Right lobe of liver (tissue), 6 donors: Measurements from ENCODE around the gene BRD1. TPM values are rescaled to one million over a fixed set of nuclear protein-coding genes. Genes with fewer than 3 reads are reported as not detected.

Source experiments
- ATAC-seq, 4 donors: fragments of 200-7000 bp; cut with Tn5 transposase; one replicate each; pipeline ENCODE4 v1.9.1; 2020; ENCODE audit warnings: mild to moderate bottlenecking in 4 of 4, moderate library complexity in 4 of 4
- DNase-seq, 3 donors: peaks; one replicate each; pipeline ENCODE4 v3.0.0-alpha.2; 2020
- H3K27ac ChIP-seq, 3 donors: fragments of 200-600 bp; one replicate each; pipeline ENCODE4 v1.8.0; 2022
- H3K27me3 ChIP-seq, 2 donors: fragments of 200-600 bp; one replicate each; pipeline ENCODE4 v1.8.0; 2022
- H3K36me3 ChIP-seq, 4 donors: fragments of 200-600 bp; sonication (generic) in 1 of 4; one replicate each; pipeline versions ENCODE4 v1.5.1 to v1.8.0; 2017 to 2022; ENCODE audit warnings: control low read depth in 1 of 4
- H3K4me1 ChIP-seq, 4 donors: fragments of 200-600 bp; sonication (generic) in 1 of 4; one replicate each; pipeline versions ENCODE4 v1.5.1 to v1.8.0; 2017 to 2022; ENCODE audit warnings: control low read depth in 1 of 4
- H3K4me3 ChIP-seq, 3 donors: fragments of 200-600 bp; one replicate each; pipeline ENCODE4 v1.8.0; 2022
- H3K9me3 ChIP-seq, 4 donors: fragments of 200-600 bp; sonication (generic) in 1 of 4; one replicate each; pipeline versions ENCODE4 v1.5.1 to v1.8.0; 2017 to 2022; ENCODE audit warnings: control low read depth in 1 of 4
- CTCF ChIP-seq, 4 donors: fragments of 200-600 bp in 3 of 4; fragments of 450-650 bp in 1 of 4; IDR thresholded peaks; one replicate each; pipeline versions ENCODE4 v1.5.1 to v1.8.0; 2016 to 2022; ENCODE audit warnings: antibody characterized with exemption in 4 of 4, mild to moderate bottlenecking in 2 of 4
- POLR2A ChIP-seq: fragments of 450-650 bp; IDR thresholded peaks from one replicate; pipeline ENCODE4 v1.6.1; 2017; ENCODE audit warnings: antibody characterized with exemption, mild to moderate bottlenecking
- WGBS: methylation state at CpG from one replicate; pipeline ENCODE4 v1.1.6; 2018; ENCODE audit warnings: low coverage, low lambda C conversion rate; ENCODE audit not compliant: insufficient coverage; ENCODE audit errors: missing lambda C conversion rate; 5-methylcytosine and 5-hydroxymethylcytosine counted together
- intact Hi-C, 2 donors: fragments of 100-400 bp; cut with DNase I; formaldehyde crosslinking; loops; one replicate each; pipeline versions ENCODE4 v1.11.2 to v1.14.1; 2022
- total RNA-seq, 6 experiments: library from RNA; depleted of rRNA in 2 of 6; stranded (reverse); fragments of >200 nt in 2 of 6; fragmentation: NEBNext Ultra II Directional in 3 of 6; extraction: Animal tissue kit (Norgen Biotek cat#: 25700) in 3 of 6; gene quantifications; one replicate each; pipeline versions ENCODE4 v1.1.0 to v1.2.4, GENCODE V29; 2016 to 2023
- donor health status: DM: no; HTN: yes; CAD: no.
- donor health status: DM: no; HTN: no; CAD: no.
- donor health status: DM: no; HTN: no; CAD: no.
- donor health status: DM: no; HTN: yes; CAD: no.
- donor health status: DM: no; HTN: yes; CAD: no.

BRD1 gene
- total RNA-seq, 6 experiments from 2014 or later: 9.3 to 17.8 (median 11.6) TPM

DNA sequence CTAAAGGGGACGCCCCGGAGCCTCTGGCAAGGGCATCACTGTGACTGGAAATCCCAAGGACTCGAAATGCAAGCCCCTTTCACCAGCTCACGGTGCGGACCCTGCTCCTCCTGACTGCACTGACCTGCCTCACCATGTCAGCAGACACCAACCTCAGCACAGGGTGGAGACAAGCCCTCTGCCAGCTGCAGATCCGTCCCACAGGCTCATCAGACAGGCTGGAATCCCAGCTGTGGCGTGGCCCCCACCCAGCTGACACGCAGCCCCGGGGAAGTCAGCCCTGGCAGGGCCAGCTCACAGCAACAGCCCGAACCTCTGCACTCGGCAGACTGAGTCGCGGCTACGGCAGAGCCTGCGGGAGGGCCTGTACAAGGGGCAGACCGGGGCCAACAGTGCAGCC is 36.8 kb downstream of the BRD1 start:
- no peak for ATAC-seq
- intact Hi-C loops: no loop called here
- no peaks in the 10 kb centered on the region for H3K9me3 ChIP-seq
- H3K4me3 ChIP-seq: no peak overlapping the region
- TF ChIP-seq CTCF (IDR thresholded peaks at IDR 0.05) (no peak), POLR2A (no peak)
- 93% methylated on average over 3 of the region's 16 CpGs for WGBS
- H3K4me1 ChIP-seq: peaks cover 0 to 26% (median 4%) of the 10 kb centered on the region in 4 donors
- no peak overlapping the region for H3K27ac ChIP-seq
- DNase-seq: no peak
- no peaks in the 10 kb centered on the region for H3K27me3 ChIP-seq
- peaks cover 4 to 77% (median 27%) of the 10 kb centered on the region in 4 donors for H3K36me3 ChIP-seq

GRCh38 chr22:49789289-49790141 is 38.2 kb downstream of the BRD1 start:
- Histone ChIP-seq H3K27ac (peak overlapping the region in 2 of 3 donors; percentile 60 to 65), H3K36me3 (peaks cover 4 to 72% (median 21%) of the 10 kb centered on the region in 4 donors), H3K9me3 (no peaks in the 10 kb centered on the region), H3K4me1 (peaks cover 0 to 26% (median 4%) of the 10 kb centered on the region in 4 donors), H3K4me3 (no peak overlapping the region), H3K27me3 (no peaks in the 10 kb centered on the region)
- peak in 1 of 3 donors; percentile 71 for DNase-seq
- peak; percentile 44 to 79 (median 66) for ATAC-seq
- TF ChIP-seq POLR2A (no peak), CTCF (IDR thresholded peaks at IDR 0.05) (no peak)
- 38% methylated on average over 2 of the region's 26 CpGs for WGBS
- intact Hi-C loops: no loop called here

DNA sequence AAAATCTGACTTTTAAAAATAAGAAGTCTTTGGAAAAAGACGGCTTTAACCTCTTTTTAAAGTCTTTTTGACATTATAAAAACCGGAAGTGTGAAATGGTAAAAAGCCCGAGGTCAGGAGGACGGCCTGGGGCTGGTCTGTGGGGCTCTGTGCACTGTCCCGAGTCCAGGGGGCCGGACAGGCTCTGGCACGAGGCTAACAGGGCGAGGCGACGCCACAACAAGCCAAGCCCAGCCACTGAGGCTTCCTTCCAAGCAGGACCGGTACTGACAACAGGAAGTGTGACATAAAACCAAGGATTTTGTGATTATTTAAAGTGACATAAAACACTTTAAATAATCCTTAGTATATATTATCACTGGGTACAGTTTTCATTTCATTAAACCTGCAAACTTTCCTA is 39.2 kb downstream of the BRD1 start:
- ATAC-seq: peak; percentile 72 to 87 (median 83)
- intact Hi-C loops: no loop called here
- Histone ChIP-seq H3K27ac (peak overlapping the region in 2 of 3 donors; percentile 60 to 65), H3K9me3 (no peaks in the 10 kb centered on the region), H3K27me3 (no peaks in the 10 kb centered on the region), H3K4me1 (peaks cover 0 to 26% (median 4%) of the 10 kb centered on the region in 4 donors), H3K4me3 (no peak overlapping the region), H3K36me3 (peaks cover 0 to 71% (median 17%) of the 10 kb centered on the region in 4 donors)
- TF ChIP-seq POLR2A (no peak), CTCF (IDR thresholded peaks at IDR 0.05) (no peak)
- 27% methylated on average over 11 of the region's 11 CpGs for WGBS
- peak; percentile 71 to 76 (median 75) for DNase-seq

DNA sequence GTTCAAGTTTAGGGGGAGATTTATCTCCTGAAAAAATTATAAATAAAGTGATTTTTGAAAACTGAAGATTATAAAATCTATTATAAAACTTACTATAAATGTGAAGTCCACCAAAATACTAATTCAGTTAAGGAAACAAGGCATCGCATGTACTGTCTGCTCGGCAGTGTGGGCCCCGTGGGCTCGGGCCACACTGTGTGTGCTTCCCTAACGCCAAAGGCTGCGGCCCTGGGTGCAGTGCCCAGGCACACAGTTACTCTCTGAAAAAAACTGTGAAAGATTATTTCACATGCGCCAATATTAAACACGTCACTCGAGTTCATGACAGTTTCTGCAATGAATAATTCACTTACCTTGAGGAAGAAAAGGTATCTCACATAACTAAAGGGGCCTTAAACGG is 39.8 kb downstream of the BRD1 start:
- Histone ChIP-seq H3K4me3 (no peak overlapping the region), H3K36me3 (peaks cover 0 to 70% (median 16%) of the 10 kb centered on the region in 4 donors), H3K4me1 (peaks cover 0 to 26% (median 4%) of the 10 kb centered on the region in 4 donors), H3K9me3 (no peaks in the 10 kb centered on the region), H3K27ac (peak overlapping the region in 1 of 3 donors; percentile 65), H3K27me3 (no peaks in the 10 kb centered on the region)
- DNase-seq (no peak), ATAC-seq (no peak)
- 83% methylated on average over 10 of the region's 10 CpGs for WGBS
- intact Hi-C loops: no loop called here
- TF ChIP-seq CTCF (IDR thresholded peaks at IDR 0.05): no peak
- TF ChIP-seq POLR2A: no peak
